OCI-LY7 (cell line): ENCODE measurements around the gene ARHGAP45.

Experiments used
- CTCF ChIP-seq: fragments of 200-600 bp; sonication (generic); conservative IDR thresholded peaks from 2 replicates; pipeline ENCODE4 v1.5.1; 2014; ENCODE audit warnings: mild to moderate bottlenecking, antibody characterized with exemption, low read length, moderate library complexity, mixed read lengths
- EZH2phosphoT487 ChIP-seq: fragments of 200-600 bp; sonication (generic); IDR thresholded peaks from 2 replicates; pipeline ENCODE4 v1.6.1; 2018; ENCODE audit warnings: low read depth, borderline replicate concordance, mild to moderate bottlenecking, mixed run types, antibody characterized with exemption, low read length, moderate library complexity, mixed read lengths

- TF ChIP-seq CTCF, result no peak
- TF ChIP-seq EZH2phosphoT487, result no peak
Observed at GRCh38 chr19:1074544-1075283, 7.7 kb downstream of the ARHGAP45 start.
